OCI-LY1 (cell line): ENCODE results near the gene CDK17.

Experiments used
- EZH2 ChIP-seq: fragments of 200-600 bp; sonication (generic), shearing (Covaris generic); IDR thresholded peaks from 2 replicates; pipeline ENCODE4 v1.8.0; 2017; ENCODE audit warnings: borderline replicate concordance, mixed run types, mild to moderate bottlenecking, antibody characterized with exemption, low read length, moderate library complexity, mixed read lengths
- TF ChIP-seq, protein P1 (sequence below): fragments of 200-600 bp; sonication (generic), shearing (Covaris generic); IDR thresholded peaks from 2 replicates; pipeline ENCODE4 v1.5.1; 2017; ENCODE audit warnings: mild to moderate bottlenecking, antibody characterized with exemption, low read length, moderate library complexity, mixed read lengths

DNA sequence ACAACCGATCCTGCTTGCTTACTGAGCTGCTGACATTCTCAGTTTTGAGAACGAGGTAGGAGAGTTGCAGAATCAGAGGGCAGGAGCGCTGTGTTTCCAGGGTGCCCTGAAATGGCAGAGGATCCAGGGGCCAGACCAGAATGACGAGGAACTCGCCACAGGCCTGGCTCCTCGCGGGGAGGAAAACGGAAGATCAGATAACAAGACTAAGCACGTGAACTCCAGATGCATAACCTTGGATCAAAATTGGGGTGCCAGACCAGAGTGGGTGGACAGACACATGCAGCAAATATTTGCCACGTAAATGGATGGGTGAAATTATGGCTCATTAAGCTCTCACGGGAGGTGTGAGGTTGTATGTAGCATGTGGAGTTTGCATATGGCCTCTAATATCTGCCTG lies 159.6 kb downstream of the CDK17 start:
- no peak for TF ChIP-seq EZH2
- TF ChIP-seq, protein P1, sequence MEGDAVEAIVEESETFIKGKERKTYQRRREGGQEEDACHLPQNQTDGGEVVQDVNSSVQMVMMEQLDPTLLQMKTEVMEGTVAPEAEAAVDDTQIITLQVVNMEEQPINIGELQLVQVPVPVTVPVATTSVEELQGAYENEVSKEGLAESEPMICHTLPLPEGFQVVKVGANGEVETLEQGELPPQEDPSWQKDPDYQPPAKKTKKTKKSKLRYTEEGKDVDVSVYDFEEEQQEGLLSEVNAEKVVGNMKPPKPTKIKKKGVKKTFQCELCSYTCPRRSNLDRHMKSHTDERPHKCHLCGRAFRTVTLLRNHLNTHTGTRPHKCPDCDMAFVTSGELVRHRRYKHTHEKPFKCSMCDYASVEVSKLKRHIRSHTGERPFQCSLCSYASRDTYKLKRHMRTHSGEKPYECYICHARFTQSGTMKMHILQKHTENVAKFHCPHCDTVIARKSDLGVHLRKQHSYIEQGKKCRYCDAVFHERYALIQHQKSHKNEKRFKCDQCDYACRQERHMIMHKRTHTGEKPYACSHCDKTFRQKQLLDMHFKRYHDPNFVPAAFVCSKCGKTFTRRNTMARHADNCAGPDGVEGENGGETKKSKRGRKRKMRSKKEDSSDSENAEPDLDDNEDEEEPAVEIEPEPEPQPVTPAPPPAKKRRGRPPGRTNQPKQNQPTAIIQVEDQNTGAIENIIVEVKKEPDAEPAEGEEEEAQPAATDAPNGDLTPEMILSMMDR = no peak
